Osteoblast (primary cell): ENCODE measurements around the gene ZCCHC9. TPM values are rescaled to one million over a fixed set of nuclear protein-coding genes. Genes with fewer than 3 reads are reported as not detected.

Experiments used
- DNase-seq: peaks from one replicate; pipeline ENCODE4 v3.0.0; 2011; ENCODE audit warnings: low spot score, mixed read lengths; ENCODE audit not compliant: insufficient read length; ENCODE audit errors: missing footprints
- H2AFZ ChIP-seq: 2 replicates; pipeline ENCODE4 v1.6.0; 2011; ENCODE audit warnings: mild to moderate bottlenecking, low read length
- H3K27ac ChIP-seq: 2 replicates; pipeline ENCODE4 v1.5.1; 2011; ENCODE audit warnings: mild to moderate bottlenecking, low read depth, low read length, moderate library complexity
- H3K27me3 ChIP-seq: 2 replicates; pipeline ENCODE4 v1.6.0; 2012; ENCODE audit warnings: mild to moderate bottlenecking, control low read depth, inconsistent platforms, low read length, moderate library complexity; ENCODE audit not compliant: insufficient read depth
- H3K36me3 ChIP-seq: 2 replicates; pipeline ENCODE4 v1.5.1; 2011; ENCODE audit warnings: mild to moderate bottlenecking, low read length, control low read depth, moderate library complexity; ENCODE audit not compliant: insufficient read depth
- H3K4me1 ChIP-seq: 2 replicates; pipeline ENCODE4 v1.5.1; 2011; ENCODE audit warnings: mild to moderate bottlenecking, low read length, control low read depth, moderate library complexity; ENCODE audit not compliant: insufficient read depth
- H3K4me2 ChIP-seq: 2 replicates; pipeline ENCODE4 v1.6.0; 2011; ENCODE audit warnings: mild to moderate bottlenecking, low read length; ENCODE audit not compliant: insufficient read depth
- H3K4me3 ChIP-seq: fragments of 200-600 bp; sonication (generic); 3 replicates; pipeline ENCODE4 v1.5.1; 2012; ENCODE audit warnings: mild to moderate bottlenecking, low read length, inconsistent platforms; ENCODE audit not compliant: insufficient read depth
- H3K79me2 ChIP-seq: 2 replicates; pipeline ENCODE4 v1.6.0; 2012; ENCODE audit warnings: mild to moderate bottlenecking, low read length, control low read depth, inconsistent platforms; ENCODE audit not compliant: insufficient read depth
- H3K9me3 ChIP-seq: 2 replicates; pipeline ENCODE4 v1.5.1; 2011; ENCODE audit warnings: low read depth, low read length, control low read depth
- H4K20me1 ChIP-seq: 2 replicates; pipeline ENCODE4 v1.6.0; 2012; ENCODE audit warnings: mild to moderate bottlenecking, low read length, control low read depth; ENCODE audit not compliant: insufficient read depth
- total RNA-seq: library from RNA; depleted of rRNA; stranded (reverse); fragments of >200 nt; gene quantifications from 2 replicates; pipeline ENCODE4 v1.2.3, GENCODE V29; 2012
- TF ChIP-seq, protein P1 (sequence below): IDR thresholded peaks from 2 replicates; pipeline ENCODE4 v1.5.1; 2011; ENCODE audit warnings: mild to moderate bottlenecking, low read depth, low read length, moderate library complexity; ENCODE audit errors: extremely low read depth

Gene ZCCHC9
- total RNA-seq, 1 donor = 22.1 TPM

GRCh38 chr5:81359881-81360280, 58.5 kb downstream of the ZCCHC9 start:
- Histone ChIP-seq H3K27ac (no peak overlapping the region), H3K36me3 (no peaks in the 10 kb centered on the region), H3K4me1 (no peaks in the 10 kb centered on the region), H2AFZ (no peak overlapping the region), H4K20me1 (no peaks in the 10 kb centered on the region), H3K4me3 (no peak overlapping the region), H3K9me3 (no peaks in the 10 kb centered on the region), H3K79me2 (no peaks in the 10 kb centered on the region), H3K27me3 (no peaks in the 10 kb centered on the region), H3K4me2 (no peak overlapping the region)
- DNase-seq = no peak
- TF ChIP-seq, protein P1, sequence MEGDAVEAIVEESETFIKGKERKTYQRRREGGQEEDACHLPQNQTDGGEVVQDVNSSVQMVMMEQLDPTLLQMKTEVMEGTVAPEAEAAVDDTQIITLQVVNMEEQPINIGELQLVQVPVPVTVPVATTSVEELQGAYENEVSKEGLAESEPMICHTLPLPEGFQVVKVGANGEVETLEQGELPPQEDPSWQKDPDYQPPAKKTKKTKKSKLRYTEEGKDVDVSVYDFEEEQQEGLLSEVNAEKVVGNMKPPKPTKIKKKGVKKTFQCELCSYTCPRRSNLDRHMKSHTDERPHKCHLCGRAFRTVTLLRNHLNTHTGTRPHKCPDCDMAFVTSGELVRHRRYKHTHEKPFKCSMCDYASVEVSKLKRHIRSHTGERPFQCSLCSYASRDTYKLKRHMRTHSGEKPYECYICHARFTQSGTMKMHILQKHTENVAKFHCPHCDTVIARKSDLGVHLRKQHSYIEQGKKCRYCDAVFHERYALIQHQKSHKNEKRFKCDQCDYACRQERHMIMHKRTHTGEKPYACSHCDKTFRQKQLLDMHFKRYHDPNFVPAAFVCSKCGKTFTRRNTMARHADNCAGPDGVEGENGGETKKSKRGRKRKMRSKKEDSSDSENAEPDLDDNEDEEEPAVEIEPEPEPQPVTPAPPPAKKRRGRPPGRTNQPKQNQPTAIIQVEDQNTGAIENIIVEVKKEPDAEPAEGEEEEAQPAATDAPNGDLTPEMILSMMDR = no peak

GRCh38 chr5:81360640-81361039, 59.3 kb downstream of the ZCCHC9 start:
- no peaks in the 10 kb centered on the region for H3K79me2 ChIP-seq
- H3K36me3 ChIP-seq = no peaks in the 10 kb centered on the region
- no peak overlapping the region for H3K4me2 ChIP-seq
- H3K9me3 ChIP-seq = no peaks in the 10 kb centered on the region
- TF ChIP-seq, protein P1 = no peak
- H3K27me3 ChIP-seq = no peaks in the 10 kb centered on the region
- no peak overlapping the region for H3K27ac ChIP-seq
- no peaks in the 10 kb centered on the region for H3K4me1 ChIP-seq
- DNase-seq = no peak
- H3K4me3 ChIP-seq = no peak overlapping the region
- no peak overlapping the region for H2AFZ ChIP-seq
- no peaks in the 10 kb centered on the region for H4K20me1 ChIP-seq

- H3K27me3 ChIP-seq = no peaks in the 10 kb centered on the region
- TF ChIP-seq, protein P1 = no peak
- no peaks in the 10 kb centered on the region for H3K79me2 ChIP-seq
Observed at GRCh38 chr5:81361600-81361999, 60.2 kb downstream of the ZCCHC9 start.

More at GRCh38 chr5:81361600-81361999, 60.2 kb downstream of the ZCCHC9 start:
- Histone ChIP-seq H3K4me1 (no peaks in the 10 kb centered on the region), H3K9me3 (no peaks in the 10 kb centered on the region), H4K20me1 (no peaks in the 10 kb centered on the region), H2AFZ (no peak overlapping the region), H3K36me3 (no peaks in the 10 kb centered on the region), H3K27ac (no peak overlapping the region), H3K4me2 (no peak overlapping the region), H3K4me3 (no peak overlapping the region)
- no peak for DNase-seq

Other genes with a start within 250 kb of the ZCCHC9 start
- gene CKMT2, start 68.3 kb upstream of the ZCCHC9 start, total RNA-seq = 0.88 and 1.4 TPM in 2 replicates
- 0.29 TPM in 1 of 2 replicates, not detected in the other for gene ACOT12, start 92.5 kb downstream of the ZCCHC9 start, total RNA-seq